GM04503 (cell line): ENCODE data around the gene HS3ST2.
"Not testable (repeated sequence)": the region's sequence is repeated elsewhere in the genome, so short reads cannot be mapped to it uniquely, and the experiment has no call there.

Experiments used
- DNase-seq: peaks from one replicate; pipeline ENCODE4 v3.0.0-alpha.2; 2012; ENCODE audit warnings: low read depth

Gene HS3ST2

GRCh38 chr16:22813223-22813947 is 577 bp upstream of the HS3ST2 start:
- no peak for DNase-seq

GRCh38 chr16:22814711-22815105 is 746 bp downstream of the HS3ST2 start:
- DNase-seq: no peak

- DNase-seq: no peak
Observed at GRCh38 chr16:22815863-22816262, 1.9 kb downstream of the HS3ST2 start.

- no peak for DNase-seq
Observed at GRCh38 chr16:22816475-22816874, 2.5 kb downstream of the HS3ST2 start.

GRCh38 chr16:22818736-22819135 is 4.8 kb downstream of the HS3ST2 start:
- DNase-seq: not testable (repeated sequence)

GRCh38 chr16:22838681-22839080 is 24.7 kb downstream of the HS3ST2 start:
- no peak for DNase-seq

GRCh38 chr16:22842031-22842430 is 28.1 kb downstream of the HS3ST2 start:
- DNase-seq: not testable (repeated sequence)

GRCh38 chr16:22843122-22843521 is 29.2 kb downstream of the HS3ST2 start:
- no peak for DNase-seq

- no peak for DNase-seq
Observed at GRCh38 chr16:22843856-22844255, 29.9 kb downstream of the HS3ST2 start.

GRCh38 chr16:22844416-22844815 is 30.5 kb downstream of the HS3ST2 start:
- DNase-seq: no peak

GRCh38 chr16:22847100-22847499 is 33.1 kb downstream of the HS3ST2 start:
- DNase-seq: no peak

GRCh38 chr16:22847690-22848089 is 33.7 kb downstream of the HS3ST2 start:
- DNase-seq: no peak

- DNase-seq: no peak
Observed at GRCh38 chr16:22848451-22848850, 34.5 kb downstream of the HS3ST2 start.

GRCh38 chr16:22849517-22849916 is 35.6 kb downstream of the HS3ST2 start:
- DNase-seq: no peak

- DNase-seq: no peak
Observed at GRCh38 chr16:22855231-22855630, 41.3 kb downstream of the HS3ST2 start.

- DNase-seq: no peak
Observed at GRCh38 chr16:22857296-22858025, 43.5 kb downstream of the HS3ST2 start.

- DNase-seq: no peak
Observed at GRCh38 chr16:22859925-22860324, 46.0 kb downstream of the HS3ST2 start.

GRCh38 chr16:22861580-22861979 is 47.6 kb downstream of the HS3ST2 start:
- DNase-seq: no peak

GRCh38 chr16:22862046-22862445 is 48.1 kb downstream of the HS3ST2 start:
- DNase-seq: no peak

GRCh38 chr16:22864375-22864774 is 50.4 kb downstream of the HS3ST2 start:
- no peak for DNase-seq

- DNase-seq: no peak
Observed at GRCh38 chr16:22868593-22869224, 54.7 kb downstream of the HS3ST2 start.

GRCh38 chr16:22871861-22872260 is 57.9 kb downstream of the HS3ST2 start:
- no peak for DNase-seq

- DNase-seq: no peak
Observed at GRCh38 chr16:22874394-22874793, 60.4 kb downstream of the HS3ST2 start.
